Thymus (tissue), 11 donors: ENCODE data around the gene ATP6V0E1. TPM values are rescaled to one million over a fixed set of nuclear protein-coding genes. Genes with fewer than 3 reads are reported as not detected.
"Not testable (repeated sequence)": the region's sequence is repeated elsewhere in the genome, so short reads cannot be mapped to it uniquely, and the experiment has no call there.

ENCODE experiments used
- DNase-seq, 9 donors: peaks; one replicate each; pipeline ENCODE4 v3.0.0-alpha.2; 2013; ENCODE audit warnings: low spot score in 9 of 9, low read depth in 6 of 9, missing footprints in 1 of 9
- H3K27ac ChIP-seq, 2 donors: one replicate each; pipeline ENCODE4 v1.5.1; 2013; ENCODE audit warnings: control low read depth in 1 of 2, low read depth in 1 of 2, low read length in 1 of 2, mild to moderate bottlenecking in 1 of 2, moderate library complexity in 1 of 2
- H3K27me3 ChIP-seq, 2 donors: one replicate each; pipeline ENCODE4 v1.5.1; 2013; ENCODE audit warnings: low read length in 1 of 2; ENCODE audit not compliant: control insufficient read depth in 2 of 2, insufficient read depth in 1 of 2
- H3K36me3 ChIP-seq, 2 donors: one replicate each; pipeline ENCODE4 v1.5.1; 2013; ENCODE audit warnings: low read length in 1 of 2, mild to moderate bottlenecking in 1 of 2, moderate library complexity in 1 of 2; ENCODE audit not compliant: control insufficient read depth in 2 of 2, insufficient read depth in 2 of 2
- H3K4me1 ChIP-seq, 2 donors: one replicate each; pipeline ENCODE4 v1.5.1; 2013; ENCODE audit warnings: low read length in 2 of 2; ENCODE audit not compliant: control insufficient read depth in 2 of 2, insufficient read depth in 2 of 2
- H3K4me3 ChIP-seq, 2 donors: one replicate each; pipeline ENCODE4 v1.5.1; 2013; ENCODE audit warnings: low read length in 2 of 2, control low read depth in 1 of 2, mild to moderate bottlenecking in 1 of 2
- H3K9me3 ChIP-seq, 2 donors: one replicate each; pipeline ENCODE4 v1.5.1; 2013; ENCODE audit warnings: low read length in 1 of 2, mild to moderate bottlenecking in 1 of 2; ENCODE audit not compliant: control insufficient read depth in 2 of 2, insufficient read depth in 1 of 2
- WGBS: extraction: QIAGEN DNeasy Blood & Tissue Kit; methylation state at CpG from one replicate; pipeline ENCODE4 v1.1.7; 2013; 5-methylcytosine and 5-hydroxymethylcytosine counted together
- polyA plus RNA-seq: library from polyadenylated mRNA; stranded (reverse); fragments of 200-250 nt; gene quantifications from one replicate; pipeline ENCODE4 v1.2.3, GENCODE V29; 2013
- total RNA-seq: library from RNA; stranded (reverse); fragments of 120-200 nt; gene quantifications from one replicate; pipeline ENCODE4 v1.2.4, GENCODE V29; 2013
- donor health status: healthy.

Gene ATP6V0E1
- total and polyA plus RNA-seq, 2 donors: 140 to 420 TPM

DNA sequence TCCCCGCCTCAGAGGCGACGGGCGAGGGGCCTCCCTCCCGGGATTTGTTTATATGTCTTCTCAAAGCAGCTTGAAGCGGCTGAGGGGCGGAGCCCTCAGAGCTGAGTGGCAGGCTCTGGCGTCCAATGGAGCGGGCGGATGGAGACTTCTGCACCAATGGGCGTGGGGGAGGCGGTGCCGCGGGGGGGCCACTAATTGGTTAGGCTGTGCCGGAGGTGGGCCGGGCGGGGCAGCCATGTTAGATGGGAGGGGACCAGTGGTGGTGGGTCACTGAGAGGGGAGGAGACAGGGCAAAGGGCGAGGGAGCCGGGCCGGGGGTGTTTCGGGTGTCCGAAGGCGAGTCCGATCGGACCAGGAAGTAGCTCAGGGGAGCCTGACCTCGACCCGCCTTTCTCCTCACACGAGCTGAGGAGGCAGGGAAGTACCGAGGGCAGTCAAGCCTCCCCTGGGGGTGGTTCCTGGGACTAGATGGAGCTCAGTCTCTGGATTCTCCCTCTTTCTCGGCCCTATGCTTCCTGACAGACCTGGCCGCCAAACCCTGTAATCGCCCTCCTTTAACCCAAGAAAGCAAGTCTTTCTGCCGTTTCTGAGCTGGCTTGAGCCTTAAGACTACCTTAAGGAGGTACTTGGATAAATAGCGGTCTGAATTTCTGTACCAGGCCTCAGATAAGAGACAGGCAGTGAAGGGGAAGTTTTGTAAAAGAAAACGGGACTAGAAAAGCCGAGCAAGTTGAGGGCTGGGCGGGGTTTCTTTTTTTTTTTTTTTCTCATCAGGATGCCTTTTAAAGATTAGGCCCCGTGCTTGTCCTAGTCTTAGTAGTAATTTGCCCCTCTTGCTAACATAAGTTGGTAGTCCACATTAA lies 73.7 kb downstream of the ATP6V0E1 start:
- peak; percentile 92 to 99 (median 97) for DNase-seq
- peaks cover 0 to 14% of the 10 kb centered on the region in 2 donors for H3K4me1 ChIP-seq
- no peaks in the 10 kb centered on the region for H3K27me3 ChIP-seq
- peak overlapping the region; percentile 95 to 98 for H3K27ac ChIP-seq
- peaks cover 3 to 8% of the 10 kb centered on the region in 2 donors for H3K36me3 ChIP-seq
- under 1% methylated on average over 38 of the region's 38 CpGs for WGBS
- peak overlapping the region; percentile 87 to 100 for H3K4me3 ChIP-seq
- H3K9me3 ChIP-seq: no peaks in the 10 kb centered on the region

DNA sequence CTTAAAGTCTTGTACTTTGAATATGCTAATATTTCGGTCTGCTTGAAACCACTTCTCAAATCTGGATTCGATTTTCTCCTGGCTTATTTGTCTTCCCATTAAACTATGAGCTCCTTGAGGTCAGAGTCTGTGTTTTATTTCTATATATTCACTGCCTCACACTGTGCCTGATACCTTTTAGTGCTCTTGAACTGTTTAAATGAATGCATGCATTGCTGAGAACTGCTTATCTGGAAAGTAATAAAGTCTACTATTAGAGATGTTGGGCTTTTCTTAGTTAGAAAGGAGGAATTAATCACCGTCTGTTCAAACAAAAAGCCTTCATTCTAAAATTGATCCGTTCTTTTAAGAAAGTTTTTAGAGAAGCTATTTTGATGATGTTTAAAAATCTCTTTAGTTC lies 78.6 kb downstream of the ATP6V0E1 start:
- Histone ChIP-seq H3K36me3 (peaks cover 3 to 8% of the 10 kb centered on the region in 2 donors), H3K27me3 (no peaks in the 10 kb centered on the region), H3K4me3 (no peak overlapping the region), H3K4me1 (peaks cover 0 to 5% of the 10 kb centered on the region in 2 donors), H3K9me3 (no peaks in the 10 kb centered on the region), H3K27ac (no peak overlapping the region)
- WGBS: 92% methylated on average over 4 of the region's 4 CpGs
- DNase-seq: no peak

DNA sequence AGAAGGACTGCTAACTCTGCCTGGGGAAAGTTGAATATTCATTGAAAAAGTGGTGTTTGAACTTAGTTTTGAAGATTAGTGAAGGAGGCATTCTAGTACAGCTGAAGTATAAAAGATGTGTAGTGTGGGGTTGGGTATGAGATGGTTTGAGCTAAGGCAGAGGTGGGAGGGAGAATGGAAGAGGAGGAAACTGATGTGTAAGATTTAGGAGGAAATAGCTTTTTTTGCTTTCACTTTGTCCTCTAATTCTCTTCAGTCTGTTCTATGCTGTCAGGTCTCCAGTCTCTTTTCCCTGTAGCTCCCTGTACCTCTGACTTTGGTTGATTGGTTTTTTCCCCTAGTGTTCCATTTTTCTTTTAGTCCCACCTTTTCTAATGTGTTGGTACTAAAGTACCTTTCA lies 81.6 kb downstream of the ATP6V0E1 start:
- H3K27me3 ChIP-seq: no peaks in the 10 kb centered on the region
- H3K36me3 ChIP-seq: peaks cover 2 to 3% of the 10 kb centered on the region in 2 donors
- no peak overlapping the region for H3K27ac ChIP-seq
- no peak overlapping the region for H3K4me3 ChIP-seq
- peak in 1 of 9 donors; percentile 5 for DNase-seq
- H3K9me3 ChIP-seq: no peaks in the 10 kb centered on the region
- no peaks in the 10 kb centered on the region for H3K4me1 ChIP-seq

GRCh38 chr5:173069671-173070070 lies 86.1 kb downstream of the ATP6V0E1 start:
- H3K36me3 ChIP-seq: no peaks in the 10 kb centered on the region
- WGBS: 59% methylated on average over 7 of the region's 7 CpGs
- H3K9me3 ChIP-seq: no peaks in the 10 kb centered on the region
- H3K4me1 ChIP-seq: no peaks in the 10 kb centered on the region
- no peak overlapping the region for H3K4me3 ChIP-seq
- DNase-seq: no peak
- no peak overlapping the region for H3K27ac ChIP-seq
- no peaks in the 10 kb centered on the region for H3K27me3 ChIP-seq

- no peaks in the 10 kb centered on the region for H3K4me1 ChIP-seq
- no peak for DNase-seq
- H3K36me3 ChIP-seq: no peaks in the 10 kb centered on the region
- peak overlapping the region in 1 of 2 donors; percentile 46 for H3K27ac ChIP-seq
- H3K9me3 ChIP-seq: no peaks in the 10 kb centered on the region
- no peaks in the 10 kb centered on the region for H3K27me3 ChIP-seq
- 95% methylated on average over 5 of the region's 5 CpGs for WGBS
- no peak overlapping the region for H3K4me3 ChIP-seq
Measured at GRCh38 chr5:173075137-173075843, 91.7 kb downstream of the ATP6V0E1 start.

DNA sequence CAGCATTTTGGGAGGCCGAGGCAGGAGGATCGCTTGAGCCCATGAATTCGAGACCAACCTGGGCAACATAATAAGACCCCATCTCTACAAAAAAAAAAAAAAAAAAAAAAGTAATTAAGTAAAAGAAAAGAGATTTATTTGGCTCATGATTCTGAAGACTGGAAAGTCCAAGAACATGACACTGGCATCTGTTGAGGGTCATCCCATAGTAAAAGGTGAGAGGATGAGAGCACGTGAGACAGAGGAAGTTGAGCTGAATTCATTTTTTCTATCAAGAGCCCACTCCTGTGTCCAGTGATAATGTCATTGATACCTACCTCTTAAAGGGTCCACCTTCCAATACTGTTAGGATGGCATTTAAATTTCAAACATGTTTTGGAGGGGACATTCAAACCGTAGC lies 92.4 kb downstream of the ATP6V0E1 start:
- H3K9me3 ChIP-seq: no peaks in the 10 kb centered on the region
- no peaks in the 10 kb centered on the region for H3K36me3 ChIP-seq
- no peaks in the 10 kb centered on the region for H3K27me3 ChIP-seq
- H3K4me1 ChIP-seq: no peaks in the 10 kb centered on the region
- H3K27ac ChIP-seq: no peak overlapping the region
- H3K4me3 ChIP-seq: no peak overlapping the region
- no peak for DNase-seq
- 98% methylated on average over 5 of the region's 5 CpGs for WGBS

DNA sequence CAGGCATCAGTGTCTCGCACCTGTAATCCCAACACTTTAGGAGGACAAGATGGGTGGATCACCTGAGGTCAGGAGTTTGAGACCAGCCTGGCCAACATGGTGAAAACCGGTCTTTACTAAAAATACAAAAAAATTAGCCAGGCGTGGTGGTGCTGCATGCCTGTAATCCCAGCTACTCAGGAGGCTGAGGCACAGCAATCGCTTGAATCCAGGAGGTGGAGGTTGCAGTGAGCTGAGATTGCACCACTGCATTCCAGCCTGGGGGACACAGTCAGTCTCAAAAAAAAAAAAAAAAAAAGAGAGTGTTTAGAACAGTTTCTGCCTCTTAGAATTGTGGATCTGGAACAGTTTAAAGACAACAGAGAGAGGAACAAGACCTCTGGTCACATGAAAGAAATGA lies 92.9 kb downstream of the ATP6V0E1 start:
- WGBS: 94% methylated on average over 4 of the region's 4 CpGs
- H3K27ac ChIP-seq, H3K4me1 ChIP-seq: not testable (repeated sequence)

DNA sequence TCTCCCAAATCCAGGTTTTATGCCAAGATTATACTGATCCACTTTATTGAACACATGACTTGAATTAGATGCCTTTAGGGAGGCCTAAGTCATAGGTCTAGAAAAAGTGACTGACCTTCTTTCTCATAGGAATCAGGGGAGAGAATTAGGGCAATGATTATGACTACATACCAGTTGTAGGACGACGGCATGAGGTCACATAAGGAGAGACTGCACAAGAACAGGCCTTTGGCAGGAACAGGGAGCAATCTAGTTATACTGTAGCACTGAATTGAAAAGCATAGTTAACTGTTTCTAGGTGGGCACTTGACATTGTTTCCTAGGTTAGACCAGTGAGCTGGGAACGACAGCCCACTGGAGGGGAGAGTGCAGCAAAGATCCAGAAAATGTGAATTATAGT lies 95.3 kb downstream of the ATP6V0E1 start:
- Histone ChIP-seq H3K4me1 (no peaks in the 10 kb centered on the region), H3K27me3 (no peaks in the 10 kb centered on the region), H3K4me3 (no peak overlapping the region), H3K36me3 (peaks cover under 1 to 8% of the 10 kb centered on the region in 2 donors), H3K27ac (no peak overlapping the region), H3K9me3 (no peaks in the 10 kb centered on the region)
- no peak for DNase-seq
- 98% methylated on average over 3 of the region's 3 CpGs for WGBS

More for the DNA sequence above, 92.9 kb downstream of the ATP6V0E1 start:
- H3K27me3 ChIP-seq, H3K36me3 ChIP-seq, H3K9me3 ChIP-seq, DNase-seq, H3K4me3 ChIP-seq: not testable (repeated sequence)
